Endodermal cell (in vitro differentiated cells): ENCODE data around the gene UNC13C. TPM values are rescaled to one million over a fixed set of nuclear protein-coding genes. Genes with fewer than 3 reads are reported as not detected.
A peak's percentile ranks its signal among the peaks of the same experiment; 100 is the strongest.

Experiments
- DNase-seq: peaks from one replicate; pipeline ENCODE4 v3.0.0-alpha.2; 2017
- H3K27ac ChIP-seq: 2 replicates; pipeline ENCODE4 v1.5.1; 2013; ENCODE audit warnings: mild to moderate bottlenecking, low read depth, low read length, moderate library complexity
- H3K27me3 ChIP-seq: 2 replicates; pipeline ENCODE4 v1.6.1; 2013; ENCODE audit warnings: mild to moderate bottlenecking, low read length, moderate library complexity; ENCODE audit not compliant: insufficient read depth, control insufficient read depth, poor library complexity, severe bottlenecking
- H3K36me3 ChIP-seq: 2 replicates; pipeline ENCODE4 v1.7.0; 2013; ENCODE audit warnings: mild to moderate bottlenecking, low read length, moderate library complexity; ENCODE audit not compliant: control insufficient read depth, insufficient read depth
- H3K4me1 ChIP-seq: one replicate; pipeline ENCODE4 v1.7.0; 2013; ENCODE audit warnings: low read length; ENCODE audit not compliant: control insufficient read depth, insufficient read depth
- H3K4me3 ChIP-seq: 2 replicates; pipeline ENCODE4 v1.5.1; 2013; ENCODE audit warnings: mild to moderate bottlenecking, low read length, moderate library complexity
- H3K9ac ChIP-seq: 2 replicates; pipeline ENCODE4 v1.6.1; 2013; ENCODE audit warnings: mild to moderate bottlenecking, low read length, moderate library complexity; ENCODE audit not compliant: poor library complexity, severe bottlenecking; ENCODE audit errors: extremely low read depth
- H3K9me3 ChIP-seq: 2 replicates; pipeline ENCODE4 v1.6.1; 2013; ENCODE audit warnings: mild to moderate bottlenecking, low read length, moderate library complexity; ENCODE audit not compliant: control insufficient read depth
- H3K27ac Mint-ChIP-seq: 2 replicates; pipeline ENCODE4 v1.8.0; 2020; ENCODE audit warnings: mixed read lengths
- H3K27me3 Mint-ChIP-seq: 2 replicates; pipeline ENCODE4 v1.8.0; 2021; ENCODE audit warnings: mild to moderate bottlenecking, mixed read lengths; ENCODE audit not compliant: insufficient read depth
- H3K36me3 Mint-ChIP-seq: 2 replicates; pipeline ENCODE4 v1.8.0; 2020; ENCODE audit warnings: low read depth, mixed read lengths
- H3K4me1 Mint-ChIP-seq: 2 replicates; pipeline ENCODE4 v1.8.0; 2020; ENCODE audit warnings: mixed read lengths
- H3K4me3 Mint-ChIP-seq: 2 replicates; pipeline ENCODE4 v1.8.0; 2020; ENCODE audit warnings: mild to moderate bottlenecking, moderate library complexity, mixed read lengths
- H3K9me3 Mint-ChIP-seq: 2 replicates; pipeline ENCODE4 v1.8.0; 2020; ENCODE audit warnings: mild to moderate bottlenecking, mixed read lengths
- WGBS, 2 experiments: methylation state at CpG; one replicate each; pipeline versions ENCODE4 v1.1.5 to v1.1.7; 2013; ENCODE audit warnings: missing lambda C conversion rate in 2 of 2, mixed read lengths in 1 of 2; ENCODE audit not compliant: insufficient coverage in 1 of 2, insufficient read length in 1 of 2; 5-methylcytosine and 5-hydroxymethylcytosine counted together
- total RNA-seq, 2 donors: library from RNA; stranded (reverse); fragmentation: NEBNext Ultra II Directional in 1 of 2; extraction: Animal tissue kit (Norgen Biotek cat#: 25700) in 1 of 2; gene quantifications; 2 replicates in 1 of 2; 3 replicates in 1 of 2; pipeline ENCODE4 v1.2.1, GENCODE V29; 2021
- TF ChIP-seq, protein P1 (sequence below): fragments of 200-600 bp; sonication (generic); conservative IDR thresholded peaks from 2 replicates; pipeline ENCODE4 v1.5.0; 2021; ENCODE audit warnings: antibody characterized with exemption, mild to moderate bottlenecking

The UNC13C gene
- total RNA-seq, 2 donors from 2014 or later, result 7.2 to 19.9 TPM

DNA sequence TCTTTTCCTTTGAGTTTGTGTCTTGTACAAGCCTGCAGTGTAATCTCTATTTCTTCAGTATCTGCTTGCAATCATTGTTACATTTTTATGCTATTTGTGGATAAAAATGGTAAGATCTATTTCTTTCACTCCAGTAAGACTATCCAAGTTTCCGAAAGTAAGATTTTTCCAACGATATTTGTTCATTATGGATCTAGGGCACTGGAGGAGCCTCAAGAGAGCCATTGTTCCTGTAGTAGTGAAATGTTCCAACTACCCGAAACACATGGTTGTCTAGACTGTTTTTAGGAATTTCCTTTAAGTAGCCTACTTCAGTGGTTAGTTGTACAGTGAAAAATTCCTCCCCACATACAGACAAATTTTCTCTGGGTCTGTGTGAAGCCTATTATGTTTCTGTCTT lies 621.1 kb downstream of the UNC13C start:
- no peak for DNase-seq
- Mint-ChIP-seq H3K27ac (no peak overlapping the region), H3K36me3 (peaks cover 2% of the 10 kb centered on the region), H3K4me1 (peaks cover 29% of the 10 kb centered on the region), H3K9me3 (peaks cover 14% of the 10 kb centered on the region), H3K27me3 (no peaks in the 10 kb centered on the region), H3K4me3 (no peak overlapping the region)
- Histone ChIP-seq H3K9me3 (peaks cover 5% of the 10 kb centered on the region), H3K36me3 (no peaks in the 10 kb centered on the region), H3K27me3 (no peaks in the 10 kb centered on the region), H3K27ac (no peak overlapping the region), H3K4me3 (no peak overlapping the region), H3K4me1 (peaks cover 8% of the 10 kb centered on the region), H3K9ac (no peak overlapping the region)
- TF ChIP-seq, protein P1, sequence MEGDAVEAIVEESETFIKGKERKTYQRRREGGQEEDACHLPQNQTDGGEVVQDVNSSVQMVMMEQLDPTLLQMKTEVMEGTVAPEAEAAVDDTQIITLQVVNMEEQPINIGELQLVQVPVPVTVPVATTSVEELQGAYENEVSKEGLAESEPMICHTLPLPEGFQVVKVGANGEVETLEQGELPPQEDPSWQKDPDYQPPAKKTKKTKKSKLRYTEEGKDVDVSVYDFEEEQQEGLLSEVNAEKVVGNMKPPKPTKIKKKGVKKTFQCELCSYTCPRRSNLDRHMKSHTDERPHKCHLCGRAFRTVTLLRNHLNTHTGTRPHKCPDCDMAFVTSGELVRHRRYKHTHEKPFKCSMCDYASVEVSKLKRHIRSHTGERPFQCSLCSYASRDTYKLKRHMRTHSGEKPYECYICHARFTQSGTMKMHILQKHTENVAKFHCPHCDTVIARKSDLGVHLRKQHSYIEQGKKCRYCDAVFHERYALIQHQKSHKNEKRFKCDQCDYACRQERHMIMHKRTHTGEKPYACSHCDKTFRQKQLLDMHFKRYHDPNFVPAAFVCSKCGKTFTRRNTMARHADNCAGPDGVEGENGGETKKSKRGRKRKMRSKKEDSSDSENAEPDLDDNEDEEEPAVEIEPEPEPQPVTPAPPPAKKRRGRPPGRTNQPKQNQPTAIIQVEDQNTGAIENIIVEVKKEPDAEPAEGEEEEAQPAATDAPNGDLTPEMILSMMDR, result no peak
- WGBS, 2 experiments, result 76 to 95% methylated on average over 2 to 3 of the region's 3 CpGs

DNA sequence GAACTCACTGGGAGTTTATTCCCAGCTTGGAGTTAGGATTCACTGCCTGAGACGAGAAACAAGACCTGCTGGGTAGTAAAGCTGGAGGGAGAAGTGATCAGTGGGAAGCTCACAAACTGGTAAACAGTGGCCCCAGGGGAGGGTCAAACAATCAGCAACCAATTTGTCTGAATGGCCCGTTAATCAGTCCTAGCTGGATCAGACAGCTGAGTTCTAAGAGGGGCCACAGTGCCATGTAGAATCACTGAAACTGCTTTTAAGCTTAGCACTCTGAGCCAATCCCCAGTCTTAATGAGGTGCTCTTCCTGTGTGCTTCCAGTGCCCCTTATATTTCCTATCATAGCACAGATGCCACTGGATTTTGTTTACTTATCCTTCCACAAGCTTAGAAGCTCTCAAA lies 626.8 kb downstream of the UNC13C start:
- H3K27me3 Mint-ChIP-seq, result no peaks in the 10 kb centered on the region
- TF ChIP-seq, protein P1, result no peak
- Histone ChIP-seq H3K9ac (no peak overlapping the region), H3K9me3 (no peaks in the 10 kb centered on the region), H3K36me3 (no peaks in the 10 kb centered on the region), H3K4me3 (no peak overlapping the region), H3K27me3 (no peaks in the 10 kb centered on the region), H3K27ac (no peak overlapping the region), H3K4me1 (peaks cover 15% of the 10 kb centered on the region)
- H3K9me3 Mint-ChIP-seq, result no peaks in the 10 kb centered on the region
- H3K36me3 Mint-ChIP-seq, result no peaks in the 10 kb centered on the region
- peak overlapping the region; percentile 40 for H3K27ac Mint-ChIP-seq
- no peak overlapping the region for H3K4me3 Mint-ChIP-seq
- peaks cover 53% of the 10 kb centered on the region for H3K4me1 Mint-ChIP-seq
- DNase-seq, result peak; percentile 74
- WGBS, 2 experiments, result 17% methylated on average over 2 of the region's 2 CpGs

DNA sequence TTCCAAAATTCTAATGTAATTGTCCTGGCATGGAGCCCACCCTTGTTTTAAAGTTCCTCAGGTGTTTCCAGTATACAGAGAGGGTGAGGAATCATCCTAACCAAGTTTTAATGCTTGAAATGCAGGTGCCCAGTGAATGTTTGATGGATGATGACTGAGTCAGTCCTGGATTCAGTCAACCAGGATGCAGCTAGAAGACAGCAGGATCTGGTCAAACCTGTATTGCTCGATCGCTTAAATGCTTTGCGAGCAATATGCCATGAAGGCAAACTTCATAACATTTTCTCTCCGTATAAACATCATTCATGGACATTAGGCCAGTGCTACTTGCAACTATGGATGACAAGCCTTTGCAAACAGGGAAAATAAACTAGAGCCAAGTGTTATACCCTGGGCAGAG lies 627.3 kb downstream of the UNC13C start:
- peaks cover 53% of the 10 kb centered on the region for H3K4me1 Mint-ChIP-seq
- no peaks in the 10 kb centered on the region for H3K36me3 Mint-ChIP-seq
- Histone ChIP-seq H3K4me1 (peaks cover 15% of the 10 kb centered on the region), H3K27me3 (no peaks in the 10 kb centered on the region), H3K27ac (no peak overlapping the region), H3K9me3 (no peaks in the 10 kb centered on the region), H3K36me3 (no peaks in the 10 kb centered on the region), H3K4me3 (no peak overlapping the region), H3K9ac (no peak overlapping the region)
- H3K9me3 Mint-ChIP-seq, result no peaks in the 10 kb centered on the region
- H3K27ac Mint-ChIP-seq, result no peak overlapping the region
- TF ChIP-seq, protein P1, result no peak
- H3K4me3 Mint-ChIP-seq, result no peak overlapping the region
- no peak for DNase-seq
- H3K27me3 Mint-ChIP-seq, result no peaks in the 10 kb centered on the region
- WGBS, 2 experiments, result 92 to 95% methylated on average over 4 of the region's 4 CpGs
